IPS-15b (cell line): ENCODE results near the gene RPL6.

Experiments used
- H3K27me3 ChIP-seq: one replicate; pipeline ENCODE4 v1.6.1; 2013; ENCODE audit warnings: low read length; ENCODE audit not compliant: control insufficient read depth, insufficient read depth
- H3K36me3 ChIP-seq: one replicate; pipeline ENCODE4 v1.6.1; 2013; ENCODE audit warnings: low read length; ENCODE audit not compliant: control insufficient read depth, insufficient read depth
- H3K4me1 ChIP-seq: one replicate; pipeline ENCODE4 v1.6.1; 2013; ENCODE audit warnings: mild to moderate bottlenecking, low read length; ENCODE audit not compliant: control insufficient read depth, insufficient read depth
- H3K4me3 ChIP-seq: one replicate; pipeline ENCODE4 v1.5.1; 2013; ENCODE audit warnings: low read depth, low read length
- H3K9ac ChIP-seq: one replicate; pipeline ENCODE4 v1.6.1; 2013; ENCODE audit warnings: low read depth, mild to moderate bottlenecking, low read length
- H3K9me3 ChIP-seq: one replicate; pipeline ENCODE4 v1.6.1; 2013; ENCODE audit warnings: mild to moderate bottlenecking, low read length; ENCODE audit not compliant: control insufficient read depth, insufficient read depth

Gene RPL6

DNA sequence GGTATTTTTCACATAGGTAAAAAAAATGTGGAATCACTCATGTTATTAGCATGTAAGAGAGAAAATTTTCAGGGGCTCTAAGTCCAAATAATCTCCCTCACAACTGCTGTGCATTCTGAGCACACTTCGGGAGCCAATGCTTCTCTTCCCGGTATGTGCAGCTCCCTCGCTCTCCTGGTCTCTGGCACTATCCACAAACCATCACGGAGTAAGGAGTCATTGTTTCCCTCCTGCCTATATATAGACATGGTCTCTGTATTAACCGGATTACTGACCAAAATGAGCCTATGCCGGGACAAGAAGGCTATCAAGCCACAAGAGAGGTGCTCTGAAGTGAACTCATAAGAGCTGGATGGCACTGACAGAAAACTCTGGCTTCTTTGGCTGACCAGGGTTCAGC, 40.5 kb downstream of the RPL6 start:
- Histone ChIP-seq H3K4me3 (no peak overlapping the region), H3K27me3 (no peaks in the 10 kb centered on the region), H3K36me3 (no peaks in the 10 kb centered on the region), H3K9ac (no peak overlapping the region), H3K4me1 (no peaks in the 10 kb centered on the region), H3K9me3 (no peaks in the 10 kb centered on the region)

DNA sequence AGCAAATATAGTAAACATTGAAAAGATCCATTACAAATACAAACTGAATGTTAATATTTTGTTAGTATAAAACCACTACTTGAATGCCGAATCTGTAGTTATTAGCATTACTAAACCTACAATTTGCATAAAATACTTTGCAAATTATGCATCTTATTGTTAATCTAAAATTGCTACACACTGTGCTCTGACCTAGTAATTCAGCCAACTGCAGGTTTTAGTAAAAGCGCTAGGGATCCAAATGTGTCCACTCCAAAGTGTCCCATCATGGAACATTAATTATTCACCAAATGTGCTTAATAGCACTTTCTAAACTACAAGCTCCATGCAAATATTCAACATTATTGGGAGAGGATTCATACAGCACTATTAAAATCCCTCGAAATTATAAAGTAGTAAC, 41.4 kb downstream of the RPL6 start:
- Histone ChIP-seq H3K9me3 (no peaks in the 10 kb centered on the region), H3K36me3 (no peaks in the 10 kb centered on the region), H3K27me3 (no peaks in the 10 kb centered on the region), H3K4me1 (no peaks in the 10 kb centered on the region), H3K9ac (no peak overlapping the region), H3K4me3 (no peak overlapping the region)

DNA sequence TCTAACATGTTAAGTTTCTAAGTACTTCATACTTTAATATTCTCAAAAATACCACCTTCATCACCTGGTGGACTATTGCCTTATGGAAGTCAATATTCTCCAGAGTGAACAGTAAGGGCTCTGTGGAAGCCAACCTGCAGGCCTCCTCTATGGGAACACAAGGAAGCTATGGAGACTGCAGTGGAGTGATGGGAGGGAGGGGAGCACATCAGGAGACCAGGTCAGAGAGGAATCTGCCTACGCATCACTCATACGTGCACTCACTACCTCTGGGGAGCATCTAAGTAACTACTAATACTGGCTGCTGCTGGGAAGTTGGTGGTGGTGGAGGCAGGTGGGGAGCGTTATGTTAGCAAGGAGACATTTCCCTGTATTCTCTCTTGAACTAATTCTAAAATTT, 47.1 kb downstream of the RPL6 start:
- Histone ChIP-seq H3K36me3 (no peaks in the 10 kb centered on the region), H3K4me1 (no peaks in the 10 kb centered on the region), H3K27me3 (no peaks in the 10 kb centered on the region), H3K9ac (no peak overlapping the region), H3K4me3 (no peak overlapping the region), H3K9me3 (no peaks in the 10 kb centered on the region)

GRCh38 chr12:112361271-112361670, 48.1 kb downstream of the RPL6 start:
- Histone ChIP-seq H3K9ac (no peak overlapping the region), H3K36me3 (no peaks in the 10 kb centered on the region), H3K4me1 (no peaks in the 10 kb centered on the region), H3K9me3 (no peaks in the 10 kb centered on the region), H3K4me3 (no peak overlapping the region), H3K27me3 (no peaks in the 10 kb centered on the region)

- H3K9me3 ChIP-seq = no peaks in the 10 kb centered on the region
- H3K27me3 ChIP-seq = no peaks in the 10 kb centered on the region
- H3K9ac ChIP-seq = no peak overlapping the region
- no peaks in the 10 kb centered on the region for H3K36me3 ChIP-seq
- H3K4me3 ChIP-seq = no peak overlapping the region
- no peaks in the 10 kb centered on the region for H3K4me1 ChIP-seq
These were observed 50.1 kb downstream of the RPL6 start for GRCh38 chr12:112359290-112359689.

DNA sequence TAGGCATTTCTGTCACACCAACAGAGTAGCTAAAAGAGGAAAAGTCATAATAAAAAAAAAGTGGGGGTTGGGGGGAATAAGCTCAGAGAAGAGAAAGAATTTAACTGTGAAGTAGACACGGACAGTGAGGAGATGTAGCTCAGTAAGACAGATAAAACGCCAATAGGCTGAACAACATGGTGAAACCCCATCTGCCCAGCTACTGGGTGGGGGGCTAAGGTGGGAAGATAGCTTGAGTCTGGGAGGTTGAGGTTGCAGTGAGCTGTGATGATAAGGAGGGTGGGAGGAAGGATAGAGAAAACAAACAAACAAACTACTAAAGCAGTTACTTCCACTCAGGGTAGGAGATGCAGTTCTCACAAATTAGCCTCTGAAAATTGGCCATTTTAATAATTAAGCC, 52.2 kb downstream of the RPL6 start:
- Histone ChIP-seq H3K27me3 (no peaks in the 10 kb centered on the region), H3K9ac (no peak overlapping the region), H3K36me3 (no peaks in the 10 kb centered on the region), H3K4me1 (peaks cover 5% of the 10 kb centered on the region), H3K4me3 (no peak overlapping the region), H3K9me3 (no peaks in the 10 kb centered on the region)
